Stimulated activated naive B cell treated with anti-CD40 and anti-IgM and Interleukin-4, amounts not matched to agents 10 μg/mL and 1 μg/mL and 100 μg/mL, for 72 hours (primary cell): ENCODE measurements around the gene ATG2B.

Experiments
- ATAC-seq, 2 donors: fragments of 150-1000 bp; cut with Tn5 transposase; replicated peaks; 2 replicates each; pipeline ENCODE4 v1.10.0; 2021; ENCODE audit warnings: moderate library complexity in 1 of 2
- DNase-seq: peaks from one replicate; pipeline ENCODE4 v3.0.0; 2021
- H3K27ac Mint-ChIP-seq: one replicate; pipeline ENCODE4 v1.8.0; 2022; ENCODE audit warnings: mild to moderate bottlenecking, mixed read lengths
- H3K27me3 Mint-ChIP-seq, 2 donors: one replicate each; pipeline ENCODE4 v1.8.0; 2022; ENCODE audit warnings: mixed read lengths in 2 of 2
- H3K36me3 Mint-ChIP-seq, 2 donors: one replicate each; pipeline ENCODE4 v1.8.0; 2022; ENCODE audit warnings: mixed read lengths in 2 of 2, mild to moderate bottlenecking in 1 of 2
- H3K4me1 Mint-ChIP-seq, 2 donors: one replicate each; pipeline ENCODE4 v1.8.0; 2022; ENCODE audit warnings: mixed read lengths in 2 of 2, mild to moderate bottlenecking in 1 of 2
- H3K4me3 Mint-ChIP-seq, 2 donors: one replicate each; pipeline ENCODE4 v1.8.0; 2022; ENCODE audit warnings: mild to moderate bottlenecking in 2 of 2, mixed read lengths in 2 of 2, moderate library complexity in 1 of 2
- H3K9me3 Mint-ChIP-seq, 2 donors: one replicate each; pipeline ENCODE4 v1.8.0; 2022; ENCODE audit warnings: mixed read lengths in 2 of 2, mild to moderate bottlenecking in 1 of 2

ATG2B gene

GRCh38 chr14:96284008-96284407, 79.1 kb downstream of the ATG2B start:
- H3K4me1 Mint-ChIP-seq, result no peaks in the 10 kb centered on the region
- DNase-seq (no peak), ATAC-seq (no peak)
- no peaks in the 10 kb centered on the region for H3K9me3 Mint-ChIP-seq
- no peak overlapping the region for H3K4me3 Mint-ChIP-seq
- H3K36me3 Mint-ChIP-seq, result peaks cover 28 to 37% of the 10 kb centered on the region in 2 donors
- H3K27me3 Mint-ChIP-seq, result no peaks in the 10 kb centered on the region
- no peak overlapping the region for H3K27ac Mint-ChIP-seq

- Mint-ChIP-seq H3K4me3 (no peak overlapping the region), H3K4me1 (no peaks in the 10 kb centered on the region), H3K27ac (no peak overlapping the region), H3K9me3 (peaks cover 3 to 8% of the 10 kb centered on the region in 2 donors), H3K27me3 (no peaks in the 10 kb centered on the region), H3K36me3 (peaks cover 22 to 35% of the 10 kb centered on the region in 2 donors)
- no peak for ATAC-seq
- no peak for DNase-seq
Measured at GRCh38 chr14:96281486-96281885, 81.7 kb downstream of the ATG2B start.

DNA sequence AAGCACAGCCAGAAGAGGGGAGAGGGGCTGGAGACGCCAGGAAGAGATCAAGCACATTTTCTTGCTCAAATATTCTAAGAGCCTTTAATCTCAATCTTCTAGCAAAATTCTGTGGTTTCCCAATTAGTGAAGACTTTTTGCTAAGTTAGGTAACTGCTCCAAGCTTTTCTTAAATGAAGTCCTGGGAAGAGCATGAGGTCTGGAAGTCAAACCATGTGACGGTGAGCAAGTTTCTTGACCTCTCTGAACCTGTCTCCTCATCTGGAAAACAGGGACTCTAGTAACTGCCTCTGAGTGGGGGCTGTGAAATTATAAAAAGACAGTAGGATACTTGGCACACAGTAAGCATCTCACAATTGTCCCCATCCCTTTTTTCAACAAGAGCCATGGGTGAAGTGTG, 83.0 kb downstream of the ATG2B start:
- ATAC-seq (no peak), DNase-seq (no peak)
- Mint-ChIP-seq H3K27me3 (no peaks in the 10 kb centered on the region), H3K9me3 (peaks cover 3 to 8% of the 10 kb centered on the region in 2 donors), H3K27ac (no peak overlapping the region), H3K36me3 (peaks cover 16 to 27% of the 10 kb centered on the region in 2 donors), H3K4me3 (no peak overlapping the region), H3K4me1 (peaks cover 0 to 2% of the 10 kb centered on the region in 2 donors)

DNA sequence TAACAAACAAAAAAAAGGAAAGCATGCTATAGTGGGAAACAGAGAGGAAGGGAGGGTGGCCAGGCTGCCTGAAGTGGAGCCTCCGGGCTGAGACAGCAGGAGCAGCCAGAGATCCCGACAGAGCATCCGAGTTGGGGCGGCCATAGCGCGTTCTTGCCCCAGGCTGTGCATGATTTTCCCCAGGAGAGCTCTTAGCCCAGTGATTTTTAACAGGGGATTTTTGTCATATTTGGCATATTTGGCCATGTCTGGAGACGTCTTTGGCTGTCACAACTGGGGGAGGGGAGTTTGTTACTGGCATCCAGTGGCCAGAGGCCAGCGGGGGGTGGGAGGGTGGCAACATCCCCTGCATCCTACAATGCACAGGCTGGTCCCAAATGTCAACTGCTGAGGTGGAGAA, 83.6 kb downstream of the ATG2B start:
- Mint-ChIP-seq H3K4me1 (peaks cover 0 to 2% of the 10 kb centered on the region in 2 donors), H3K9me3 (peaks cover 3 to 8% of the 10 kb centered on the region in 2 donors), H3K27me3 (no peaks in the 10 kb centered on the region), H3K36me3 (peaks cover 13 to 27% of the 10 kb centered on the region in 2 donors), H3K27ac (no peak overlapping the region), H3K4me3 (no peak overlapping the region)
- DNase-seq, result no peak
- ATAC-seq, result no peak

DNA sequence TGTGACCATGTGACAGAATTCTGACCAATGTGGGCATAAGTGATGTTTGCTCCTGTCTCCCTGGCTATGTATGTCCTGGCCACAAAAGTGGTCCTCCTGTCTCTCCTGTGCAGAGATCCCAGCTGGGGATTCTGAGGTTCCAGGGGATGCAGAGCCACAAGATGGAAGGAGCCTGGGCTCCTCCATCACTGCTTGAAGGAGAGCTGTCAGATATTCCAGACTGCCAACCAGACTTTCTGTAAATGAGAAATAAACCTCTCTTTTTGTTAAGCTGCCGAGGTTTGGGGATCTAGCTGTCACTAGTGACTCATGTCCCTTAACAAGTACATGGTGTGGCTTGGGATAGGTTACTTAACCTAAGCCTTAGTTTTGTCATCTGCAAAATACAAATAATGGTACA, 85.3 kb downstream of the ATG2B start:
- Mint-ChIP-seq H3K27ac (no peak overlapping the region), H3K36me3 (peaks cover 11 to 24% of the 10 kb centered on the region in 2 donors), H3K4me3 (no peak overlapping the region), H3K9me3 (peaks cover 3 to 8% of the 10 kb centered on the region in 2 donors), H3K4me1 (peaks cover 0 to 2% of the 10 kb centered on the region in 2 donors), H3K27me3 (peaks cover 0 to 5% of the 10 kb centered on the region in 2 donors)
- DNase-seq (no peak), ATAC-seq (no peak)

DNA sequence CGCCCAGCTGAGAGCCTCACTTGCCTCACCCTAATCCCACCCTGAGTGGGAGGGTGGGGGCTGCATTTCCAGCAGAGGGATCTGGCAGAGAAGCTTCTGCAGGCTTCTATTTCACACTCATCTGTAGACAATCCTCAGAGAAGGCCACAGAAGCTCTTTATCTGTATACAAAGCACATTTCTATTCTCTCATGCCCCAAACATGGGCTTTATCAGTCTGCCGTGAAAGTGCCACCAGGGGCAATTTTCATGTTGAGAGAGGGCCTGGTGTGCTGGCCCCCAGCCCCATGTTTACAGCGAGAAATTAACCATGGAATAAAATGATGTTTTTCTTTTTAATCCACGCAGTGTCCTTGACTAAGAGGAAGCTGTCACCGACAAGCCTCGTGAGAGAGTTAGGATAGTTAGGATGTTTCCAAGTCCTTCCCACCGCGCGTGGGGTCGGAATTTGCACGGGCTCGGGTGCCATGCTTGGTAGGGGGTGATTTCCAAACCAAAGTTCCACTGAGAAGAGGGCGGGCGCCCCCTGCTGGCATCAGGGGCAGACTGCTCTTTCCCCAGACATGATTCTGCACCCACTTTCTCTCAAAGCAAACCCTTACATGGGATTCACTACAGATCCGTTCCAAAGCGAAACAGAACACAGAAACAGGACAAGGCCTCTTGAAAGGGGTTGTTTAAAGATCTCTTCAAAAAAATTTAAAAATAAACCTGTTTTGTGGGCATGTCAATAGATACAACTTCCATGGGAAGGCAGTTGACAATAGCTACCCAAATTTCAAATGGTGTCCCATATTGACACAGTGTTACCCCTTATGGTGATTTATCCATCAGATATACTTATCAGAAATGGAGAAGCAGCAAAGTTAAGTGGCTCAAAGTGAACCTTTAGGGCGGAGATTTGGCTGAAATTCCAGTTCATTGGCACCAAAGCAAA, 87.7 kb downstream of the ATG2B start:
- Mint-ChIP-seq H3K27ac (no peak overlapping the region), H3K36me3 (peaks cover 11 to 27% of the 10 kb centered on the region in 2 donors), H3K9me3 (peaks cover 5 to 14% of the 10 kb centered on the region in 2 donors), H3K4me1 (peaks cover 0 to 2% of the 10 kb centered on the region in 2 donors), H3K4me3 (no peak overlapping the region), H3K27me3 (peaks cover 5 to 9% of the 10 kb centered on the region in 2 donors)
- DNase-seq (peak; percentile 31), ATAC-seq (peak; percentile 63 to 71)

- Mint-ChIP-seq H3K4me1 (peaks cover 0 to 2% of the 10 kb centered on the region in 2 donors), H3K27me3 (peaks cover 5 to 11% of the 10 kb centered on the region in 2 donors), H3K4me3 (no peak overlapping the region), H3K27ac (no peak overlapping the region), H3K9me3 (peaks cover 5 to 14% of the 10 kb centered on the region in 2 donors), H3K36me3 (peaks cover 11 to 22% of the 10 kb centered on the region in 2 donors)
- no peak for DNase-seq
- ATAC-seq, result no peak
Measured at GRCh38 chr14:96274543-96274942, 88.6 kb downstream of the ATG2B start.

- H3K4me1 Mint-ChIP-seq, result peaks cover 0 to 2% of the 10 kb centered on the region in 2 donors
- H3K9me3 Mint-ChIP-seq, result peaks cover 5 to 14% of the 10 kb centered on the region in 2 donors
- H3K27me3 Mint-ChIP-seq, result peaks cover 5 to 15% of the 10 kb centered on the region in 2 donors
- H3K36me3 Mint-ChIP-seq, result peaks cover 8 to 18% of the 10 kb centered on the region in 2 donors
- H3K4me3 Mint-ChIP-seq, result no peak overlapping the region
- no peak for ATAC-seq
- H3K27ac Mint-ChIP-seq, result no peak overlapping the region
- no peak for DNase-seq
Measured at GRCh38 chr14:96274122-96274521, 89.0 kb downstream of the ATG2B start.

- no peak for DNase-seq
- no peak for ATAC-seq
- Mint-ChIP-seq H3K4me1 (peaks cover 0 to 2% of the 10 kb centered on the region in 2 donors), H3K36me3 (peaks cover 5 to 13% of the 10 kb centered on the region in 2 donors), H3K9me3 (peaks cover 5 to 12% of the 10 kb centered on the region in 2 donors), H3K4me3 (no peak overlapping the region), H3K27ac (no peak overlapping the region), H3K27me3 (peaks cover 5 to 16% of the 10 kb centered on the region in 2 donors)
Measured at GRCh38 chr14:96273629-96274028, 89.5 kb downstream of the ATG2B start.

- Mint-ChIP-seq H3K9me3 (peaks cover 5 to 10% of the 10 kb centered on the region in 2 donors), H3K4me1 (peaks cover 0 to 2% of the 10 kb centered on the region in 2 donors), H3K4me3 (no peak overlapping the region), H3K27ac (no peak overlapping the region), H3K27me3 (peaks cover 5 to 18% of the 10 kb centered on the region in 2 donors), H3K36me3 (peaks cover 3 to 8% of the 10 kb centered on the region in 2 donors)
- no peak for DNase-seq
- ATAC-seq, result no peak
Measured at GRCh38 chr14:96272777-96273473, 90.2 kb downstream of the ATG2B start.

GRCh38 chr14:96271421-96271762, 91.7 kb downstream of the ATG2B start:
- Mint-ChIP-seq H3K4me3 (no peak overlapping the region), H3K36me3 (peaks cover 0 to 5% of the 10 kb centered on the region in 2 donors), H3K4me1 (peaks cover 0 to 2% of the 10 kb centered on the region in 2 donors), H3K27ac (no peak overlapping the region), H3K27me3 (peaks cover 13 to 27% of the 10 kb centered on the region in 2 donors), H3K9me3 (peaks cover 2 to 5% of the 10 kb centered on the region in 2 donors)
- no peak for ATAC-seq
- no peak for DNase-seq

GRCh38 chr14:96270565-96271420, 92.3 kb downstream of the ATG2B start:
- Mint-ChIP-seq H3K4me1 (peaks cover 0 to 2% of the 10 kb centered on the region in 2 donors), H3K27me3 (peaks cover 19 to 33% of the 10 kb centered on the region in 2 donors), H3K9me3 (peaks cover 2 to 5% of the 10 kb centered on the region in 2 donors), H3K36me3 (peaks cover 0 to 5% of the 10 kb centered on the region in 2 donors), H3K27ac (no peak overlapping the region), H3K4me3 (no peak overlapping the region)
- no peak for DNase-seq
- no peak for ATAC-seq

DNA sequence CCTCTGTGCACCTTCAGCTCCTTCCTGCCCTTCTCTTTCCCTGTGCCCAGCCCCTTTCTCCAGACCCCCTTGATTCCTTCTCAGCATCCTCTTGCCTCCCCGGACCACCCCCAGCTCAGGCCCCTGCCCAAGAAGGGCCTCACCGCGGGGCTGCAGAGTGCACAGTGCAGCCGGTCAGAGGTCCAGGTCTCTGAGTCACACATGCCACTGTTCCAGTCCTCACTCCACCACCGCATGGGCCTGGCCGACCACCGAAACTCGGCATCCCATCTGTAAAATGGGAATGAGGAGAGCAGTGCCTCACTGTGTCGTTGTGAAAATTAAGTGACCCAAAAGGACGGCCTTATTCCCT, 93.8 kb downstream of the ATG2B start:
- DNase-seq (no peak), ATAC-seq (no peak)
- Mint-ChIP-seq H3K27me3 (peaks cover 21 to 35% of the 10 kb centered on the region in 2 donors), H3K9me3 (peaks cover 2 to 5% of the 10 kb centered on the region in 2 donors), H3K4me1 (no peaks in the 10 kb centered on the region), H3K36me3 (peaks cover 0 to 5% of the 10 kb centered on the region in 2 donors), H3K27ac (peak overlapping the region; percentile 68), H3K4me3 (no peak overlapping the region)
